AG09319 (cell line): ENCODE measurements around the gene RBL1.

ENCODE experiments used
- DNase-seq: peaks from one replicate; pipeline ENCODE4 v3.0.0-alpha.2; 2010; ENCODE audit warnings: low read depth; ENCODE audit errors: extremely low read depth
- TF ChIP-seq, protein P1 (sequence below): IDR thresholded peaks from 2 replicates; pipeline ENCODE4 v1.5.1; 2011; ENCODE audit warnings: low read depth, mild to moderate bottlenecking, inconsistent platforms, low read length, moderate library complexity

The RBL1 gene

DNA sequence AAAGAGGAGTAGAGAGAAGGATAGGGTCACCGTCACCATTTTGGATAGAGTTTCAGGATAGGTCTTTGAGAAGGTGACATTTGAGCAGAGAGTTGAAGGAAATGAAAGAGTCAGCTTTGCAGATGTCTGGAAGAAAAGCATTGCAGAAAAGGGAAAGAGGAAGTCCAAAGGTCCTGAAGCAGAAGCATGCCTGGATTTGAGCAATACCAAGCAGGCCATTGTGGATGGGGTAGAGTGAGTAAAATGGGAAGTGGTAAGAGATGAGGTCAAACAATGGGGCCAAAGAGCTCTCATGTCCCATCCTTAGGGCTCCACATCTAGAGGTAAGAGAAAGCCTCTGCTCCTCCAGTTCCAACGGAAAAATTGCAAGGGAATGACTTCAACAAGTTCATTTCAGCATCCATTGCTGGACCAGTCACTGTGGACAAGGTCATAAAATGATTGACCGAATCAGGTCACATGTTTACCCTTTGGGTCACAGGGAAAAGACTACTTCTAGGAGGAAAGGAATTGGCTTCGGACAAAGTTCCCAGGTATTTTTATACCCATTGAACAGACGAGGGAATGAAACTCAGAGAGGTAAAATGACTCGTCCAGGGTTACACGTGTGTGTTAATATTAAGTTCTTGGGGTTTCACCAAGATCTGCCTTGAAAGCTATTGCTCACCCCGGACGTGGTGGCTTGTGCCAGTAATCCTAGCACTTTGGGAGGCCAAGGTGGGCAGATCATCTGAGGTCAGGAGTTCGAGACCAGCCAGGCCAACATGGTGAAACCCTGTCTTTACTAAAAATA, 137.7 kb downstream of the RBL1 start:
- no peak for DNase-seq
- TF ChIP-seq, protein P1, sequence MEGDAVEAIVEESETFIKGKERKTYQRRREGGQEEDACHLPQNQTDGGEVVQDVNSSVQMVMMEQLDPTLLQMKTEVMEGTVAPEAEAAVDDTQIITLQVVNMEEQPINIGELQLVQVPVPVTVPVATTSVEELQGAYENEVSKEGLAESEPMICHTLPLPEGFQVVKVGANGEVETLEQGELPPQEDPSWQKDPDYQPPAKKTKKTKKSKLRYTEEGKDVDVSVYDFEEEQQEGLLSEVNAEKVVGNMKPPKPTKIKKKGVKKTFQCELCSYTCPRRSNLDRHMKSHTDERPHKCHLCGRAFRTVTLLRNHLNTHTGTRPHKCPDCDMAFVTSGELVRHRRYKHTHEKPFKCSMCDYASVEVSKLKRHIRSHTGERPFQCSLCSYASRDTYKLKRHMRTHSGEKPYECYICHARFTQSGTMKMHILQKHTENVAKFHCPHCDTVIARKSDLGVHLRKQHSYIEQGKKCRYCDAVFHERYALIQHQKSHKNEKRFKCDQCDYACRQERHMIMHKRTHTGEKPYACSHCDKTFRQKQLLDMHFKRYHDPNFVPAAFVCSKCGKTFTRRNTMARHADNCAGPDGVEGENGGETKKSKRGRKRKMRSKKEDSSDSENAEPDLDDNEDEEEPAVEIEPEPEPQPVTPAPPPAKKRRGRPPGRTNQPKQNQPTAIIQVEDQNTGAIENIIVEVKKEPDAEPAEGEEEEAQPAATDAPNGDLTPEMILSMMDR = no peak

DNA sequence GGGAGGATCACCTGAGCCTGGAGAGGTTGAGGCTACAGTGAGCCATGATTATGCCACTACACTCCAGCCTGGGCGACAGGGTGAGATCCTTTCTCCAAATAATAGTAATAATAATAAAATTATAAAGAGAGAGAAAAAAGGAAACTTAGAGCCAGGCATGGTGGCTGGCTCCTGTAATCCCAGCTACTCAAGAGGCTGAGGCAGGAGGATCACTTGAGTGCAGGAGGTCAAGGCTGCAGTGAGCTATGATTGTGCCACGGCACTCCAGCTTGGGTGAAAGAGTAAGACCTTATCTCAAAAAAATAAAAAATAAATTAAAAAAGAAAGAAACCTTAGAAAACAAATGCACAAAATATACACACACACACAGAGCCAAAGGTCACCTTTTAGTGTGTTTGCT, 139.1 kb downstream of the RBL1 start:
- DNase-seq = no peak
- TF ChIP-seq, protein P1 = no peak

DNA sequence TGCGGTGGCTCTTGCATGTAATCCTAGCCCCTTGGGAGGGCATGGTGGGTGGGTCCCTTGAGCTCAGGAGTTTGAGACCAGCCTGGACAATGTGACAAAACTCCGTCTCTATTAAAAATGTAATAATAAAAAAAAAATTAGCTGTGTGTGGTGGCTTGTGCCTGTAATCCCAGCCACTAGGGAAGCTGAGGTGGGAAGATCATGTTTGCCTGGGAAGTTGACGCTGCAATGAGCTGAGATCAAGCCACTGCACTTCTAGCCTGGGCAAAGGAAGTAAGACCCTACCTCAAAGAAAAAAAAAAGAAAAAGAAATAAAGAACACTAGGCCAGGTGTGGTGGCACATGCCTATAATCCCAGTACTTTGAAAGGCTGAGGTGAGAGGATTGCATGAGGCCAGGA, 139.8 kb downstream of the RBL1 start:
- TF ChIP-seq, protein P1 = no peak
- DNase-seq = no peak

DNA sequence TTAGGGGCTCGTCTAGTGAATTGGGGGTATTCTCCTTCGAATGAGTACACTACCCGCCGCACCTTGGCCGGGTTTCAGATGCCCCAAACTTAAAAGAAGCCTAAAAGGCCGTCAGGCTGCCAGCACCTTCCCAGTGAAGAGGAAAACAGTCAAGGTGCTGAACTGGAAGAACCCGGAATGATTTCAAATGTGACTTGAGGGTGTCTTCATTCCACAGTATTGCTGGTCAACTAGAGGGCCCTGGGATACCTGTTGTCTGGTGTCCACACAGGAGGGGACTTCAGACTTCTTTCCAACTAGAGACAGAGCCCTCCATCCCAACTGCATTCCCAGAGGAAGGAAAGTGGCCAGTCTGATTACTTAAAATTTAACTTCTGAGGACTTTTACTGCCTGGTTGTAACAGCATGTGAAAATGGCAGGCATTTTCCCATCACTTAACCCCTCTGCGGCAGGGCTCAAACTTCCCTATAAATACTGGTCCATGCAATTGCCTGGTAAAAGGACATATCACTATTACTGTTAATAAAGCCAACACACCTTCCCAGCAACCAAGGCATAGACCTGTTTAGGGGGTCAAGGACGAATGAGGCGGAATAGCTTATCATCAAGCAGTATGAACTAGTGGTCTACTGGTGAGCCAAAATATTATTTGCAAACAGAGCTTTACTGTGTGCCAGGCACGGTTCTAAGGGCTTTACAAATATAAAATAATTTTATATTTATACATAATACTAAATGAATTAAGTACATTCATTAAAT, 143.6 kb downstream of the RBL1 start:
- TF ChIP-seq, protein P1 = no peak
- DNase-seq = no peak

DNA sequence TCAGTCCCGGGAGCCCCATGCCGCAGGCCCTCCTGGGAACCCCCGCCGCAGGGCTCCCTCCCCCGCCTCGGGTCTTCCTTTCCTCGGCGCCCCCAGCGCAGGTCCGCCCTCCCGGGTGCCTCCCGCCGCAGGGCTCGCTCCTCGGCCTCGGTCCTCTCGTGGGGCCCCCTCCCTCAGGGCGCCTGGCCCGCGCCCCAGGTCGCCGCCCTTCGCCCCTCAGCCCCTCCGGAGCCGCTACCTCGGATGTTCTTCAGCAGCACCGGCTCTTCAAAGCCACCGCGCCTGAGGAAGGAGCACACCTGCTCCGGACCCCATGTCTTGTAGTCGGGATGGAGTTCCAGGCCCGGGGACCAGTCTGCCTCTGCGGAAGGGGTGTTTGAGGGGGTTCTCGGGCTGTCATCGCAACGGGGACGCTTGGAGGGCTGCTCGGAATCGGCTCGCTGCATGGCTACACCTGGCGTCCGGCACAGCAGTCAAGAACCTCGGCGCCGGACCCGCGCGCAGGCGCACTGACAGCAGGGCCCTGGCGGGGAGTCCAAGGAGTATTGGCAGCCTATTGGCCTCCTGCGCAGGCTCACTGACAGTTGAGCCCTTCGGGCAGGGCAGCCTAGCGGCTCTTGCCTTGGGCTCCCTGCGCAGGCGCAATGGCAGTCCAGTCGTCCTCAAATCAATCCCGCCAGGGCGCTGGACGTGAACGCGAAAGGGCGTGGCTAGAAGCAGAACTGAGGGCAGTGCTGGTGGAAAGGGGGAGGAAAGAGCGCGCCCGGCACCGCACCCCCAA, 144.4 kb downstream of the RBL1 start, which contains the start of gene SAMHD1:
Gene SAMHD1, minus strand, starts transcription at position 511 of the 781 bp plus-strand sequence. Its CDS starts 65 bp downstream, at position 446.
- TF ChIP-seq, protein P1 = no peak; the same call in 1 of the 2 replicates
- peak; percentile 98 for DNase-seq

DNA sequence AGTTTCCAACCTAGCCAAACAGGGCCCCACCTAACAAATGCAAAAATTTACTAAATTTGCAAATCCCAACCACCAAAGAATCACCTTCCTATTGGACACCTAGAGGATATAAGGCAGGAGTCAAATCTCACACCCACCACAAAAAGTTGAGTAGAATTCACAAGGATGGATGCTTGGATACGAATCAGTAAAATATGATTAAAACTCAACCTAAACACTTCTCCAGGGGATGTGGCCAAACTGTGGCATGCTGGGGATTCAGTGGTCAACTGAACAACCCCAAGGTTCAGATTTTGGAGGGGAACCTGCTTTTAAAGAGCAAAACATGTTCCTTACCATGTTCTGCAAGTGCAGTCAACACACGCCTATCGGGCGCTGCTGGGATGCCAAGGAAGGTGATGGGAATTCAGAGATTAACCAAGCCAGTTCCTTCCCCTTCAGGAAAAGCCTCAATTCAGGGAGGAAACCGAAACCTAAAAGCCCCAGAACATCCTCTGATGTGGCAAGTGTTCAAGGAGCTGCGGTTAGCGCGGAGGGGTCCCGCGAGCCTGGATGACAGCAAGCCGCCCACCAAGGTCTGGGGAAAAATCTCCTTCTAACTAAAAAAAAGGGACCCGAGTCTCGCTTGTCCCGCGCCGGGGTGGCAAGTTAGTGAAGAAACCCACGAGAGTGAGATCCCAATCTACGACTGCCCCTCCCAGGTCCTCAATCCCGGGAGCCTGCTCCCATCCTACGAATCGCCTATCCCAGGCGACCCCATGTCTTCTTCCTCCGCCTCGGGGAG, 145.2 kb downstream of the RBL1 start:
- no peak for DNase-seq
- TF ChIP-seq, protein P1 = no peak
